A549 (cell line): ENCODE data around the gene HERC3.

Source experiments
- CHD4 ChIP-seq: fragments of 200-600 bp; sonication (generic); IDR thresholded peaks from 2 replicates; pipeline ENCODE4 v1.6.1; 2016; ENCODE audit warnings: antibody characterized with exemption, mild to moderate bottlenecking, borderline replicate concordance
- PHF8 ChIP-seq: fragments of 200-600 bp; sonication (generic); IDR thresholded peaks from 2 replicates; pipeline ENCODE4 v1.6.1; 2016; ENCODE audit warnings: low read depth, mild to moderate bottlenecking, antibody characterized with exemption, moderate library complexity, borderline replicate concordance
- TF ChIP-seq, protein P1 (sequence below): fragments of 450-650 bp; IDR thresholded peaks from 2 replicates; pipeline ENCODE4 v1.6.1; 2014; ENCODE audit warnings: antibody characterized with exemption
- TF ChIP-seq, protein P2 (sequence below): fragments of >200 bp; sonication (Bioruptor Twin); formaldehyde crosslinking; IDR thresholded peaks from 3 replicates; pipeline ENCODE4 v1.5.1; 2016

DNA sequence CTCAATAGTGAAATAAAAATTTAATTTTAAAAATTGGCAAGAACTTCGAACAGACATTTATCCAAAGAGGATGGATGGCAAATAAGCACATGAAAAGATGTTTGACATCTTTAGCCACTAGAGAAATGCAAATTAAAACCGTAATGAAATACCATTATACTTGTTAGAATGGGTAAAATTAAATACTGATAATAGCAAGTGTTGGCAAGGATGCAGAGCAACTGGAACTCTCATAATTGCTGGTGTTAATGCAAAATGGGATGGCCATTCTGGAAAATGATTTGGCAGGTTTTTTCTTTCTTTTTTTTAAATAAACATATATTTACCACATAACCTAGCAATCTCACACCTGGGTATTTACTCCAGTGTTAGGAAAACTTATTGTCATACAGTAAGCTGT lies 51.7 kb downstream of the HERC3 start:
- TF ChIP-seq, protein P1, sequence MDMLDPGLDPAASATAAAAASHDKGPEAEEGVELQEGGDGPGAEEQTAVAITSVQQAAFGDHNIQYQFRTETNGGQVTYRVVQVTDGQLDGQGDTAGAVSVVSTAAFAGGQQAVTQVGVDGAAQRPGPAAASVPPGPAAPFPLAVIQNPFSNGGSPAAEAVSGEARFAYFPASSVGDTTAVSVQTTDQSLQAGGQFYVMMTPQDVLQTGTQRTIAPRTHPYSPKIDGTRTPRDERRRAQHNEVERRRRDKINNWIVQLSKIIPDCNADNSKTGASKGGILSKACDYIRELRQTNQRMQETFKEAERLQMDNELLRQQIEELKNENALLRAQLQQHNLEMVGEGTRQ = no peak
- TF ChIP-seq, protein P2, sequence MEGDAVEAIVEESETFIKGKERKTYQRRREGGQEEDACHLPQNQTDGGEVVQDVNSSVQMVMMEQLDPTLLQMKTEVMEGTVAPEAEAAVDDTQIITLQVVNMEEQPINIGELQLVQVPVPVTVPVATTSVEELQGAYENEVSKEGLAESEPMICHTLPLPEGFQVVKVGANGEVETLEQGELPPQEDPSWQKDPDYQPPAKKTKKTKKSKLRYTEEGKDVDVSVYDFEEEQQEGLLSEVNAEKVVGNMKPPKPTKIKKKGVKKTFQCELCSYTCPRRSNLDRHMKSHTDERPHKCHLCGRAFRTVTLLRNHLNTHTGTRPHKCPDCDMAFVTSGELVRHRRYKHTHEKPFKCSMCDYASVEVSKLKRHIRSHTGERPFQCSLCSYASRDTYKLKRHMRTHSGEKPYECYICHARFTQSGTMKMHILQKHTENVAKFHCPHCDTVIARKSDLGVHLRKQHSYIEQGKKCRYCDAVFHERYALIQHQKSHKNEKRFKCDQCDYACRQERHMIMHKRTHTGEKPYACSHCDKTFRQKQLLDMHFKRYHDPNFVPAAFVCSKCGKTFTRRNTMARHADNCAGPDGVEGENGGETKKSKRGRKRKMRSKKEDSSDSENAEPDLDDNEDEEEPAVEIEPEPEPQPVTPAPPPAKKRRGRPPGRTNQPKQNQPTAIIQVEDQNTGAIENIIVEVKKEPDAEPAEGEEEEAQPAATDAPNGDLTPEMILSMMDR = no peak
- TF ChIP-seq CHD4 (no peak), PHF8 (no peak)
